NCI-H146 treated with DMSO at 0.1 percent for 48 hours (cell line): ENCODE results near the gene GKAP1.
"Not testable (repeated sequence)": the region's sequence is repeated elsewhere in the genome, so short reads cannot be mapped to it uniquely, and the experiment has no call there.

Experiments
- DNase-seq: peaks from one replicate; lab custom pipeline; 2025; ENCODE audit not compliant: unreplicated experiment; lab: John Stamatoyannopoulos, UW

GKAP1 gene

GRCh38 chr9:83733739-83734138, 83.8 kb downstream of the GKAP1 start:
- DNase-seq = no peak

- DNase-seq = not testable (repeated sequence)
Observed at GRCh38 chr9:83728591-83729368, 88.8 kb downstream of the GKAP1 start.

- no peak for DNase-seq
Observed at GRCh38 chr9:83724436-83724835, 93.1 kb downstream of the GKAP1 start.

GRCh38 chr9:83722726-83723495, 94.7 kb downstream of the GKAP1 start:
- DNase-seq = no peak

GRCh38 chr9:83721509-83721908, 96.1 kb downstream of the GKAP1 start:
- DNase-seq = no peak

GRCh38 chr9:83715794-83716193, 101.8 kb downstream of the GKAP1 start:
- DNase-seq = no peak

GRCh38 chr9:83715221-83715620, 102.3 kb downstream of the GKAP1 start:
- DNase-seq = no peak

- DNase-seq = no peak
Observed at GRCh38 chr9:83714329-83714728, 103.2 kb downstream of the GKAP1 start.

- DNase-seq = peak; percentile 19
Observed at GRCh38 chr9:83708515-83709158, 108.9 kb downstream of the GKAP1 start.

- DNase-seq = peak; percentile 71
Observed at GRCh38 chr9:83707768-83708514, 109.6 kb downstream of the GKAP1 start, which contains the start of gene UBQLN1. UBQLN1 (minus strand) TSS chr9:83707958; CDS start chr9:83707679, 279 bp downstream.

GRCh38 chr9:83707518-83707767, 110.1 kb downstream of the GKAP1 start:
- DNase-seq = no peak

GRCh38 chr9:83706676-83707517, 110.7 kb downstream of the GKAP1 start:
- peak; percentile 40 for DNase-seq

- DNase-seq = not testable (repeated sequence)
Observed at GRCh38 chr9:83705219-83705651, 112.3 kb downstream of the GKAP1 start.

GRCh38 chr9:83701769-83702168, 115.8 kb downstream of the GKAP1 start:
- no peak for DNase-seq

- no peak for DNase-seq
Observed at GRCh38 chr9:83701286-83701685, 116.3 kb downstream of the GKAP1 start.

- DNase-seq = no peak
Observed at GRCh38 chr9:83699615-83700014, 118.0 kb downstream of the GKAP1 start.

- DNase-seq = no peak
Observed at GRCh38 chr9:83698976-83699585, 118.5 kb downstream of the GKAP1 start.

GRCh38 chr9:83691492-83691891, 126.1 kb downstream of the GKAP1 start:
- no peak for DNase-seq
